Activated T-cell treated with anti-CD3 and anti-CD28 coated beads for 4 hours (primary cell): ENCODE results near the gene CYP2W1.
"Not testable (repeated sequence)": the region's sequence is repeated elsewhere in the genome, so short reads cannot be mapped to it uniquely, and the experiment has no call there.

Source experiments
- DNase-seq: peaks from one replicate; pipeline ENCODE4 v3.0.0-alpha.2; 2020

Gene CYP2W1

DNA sequence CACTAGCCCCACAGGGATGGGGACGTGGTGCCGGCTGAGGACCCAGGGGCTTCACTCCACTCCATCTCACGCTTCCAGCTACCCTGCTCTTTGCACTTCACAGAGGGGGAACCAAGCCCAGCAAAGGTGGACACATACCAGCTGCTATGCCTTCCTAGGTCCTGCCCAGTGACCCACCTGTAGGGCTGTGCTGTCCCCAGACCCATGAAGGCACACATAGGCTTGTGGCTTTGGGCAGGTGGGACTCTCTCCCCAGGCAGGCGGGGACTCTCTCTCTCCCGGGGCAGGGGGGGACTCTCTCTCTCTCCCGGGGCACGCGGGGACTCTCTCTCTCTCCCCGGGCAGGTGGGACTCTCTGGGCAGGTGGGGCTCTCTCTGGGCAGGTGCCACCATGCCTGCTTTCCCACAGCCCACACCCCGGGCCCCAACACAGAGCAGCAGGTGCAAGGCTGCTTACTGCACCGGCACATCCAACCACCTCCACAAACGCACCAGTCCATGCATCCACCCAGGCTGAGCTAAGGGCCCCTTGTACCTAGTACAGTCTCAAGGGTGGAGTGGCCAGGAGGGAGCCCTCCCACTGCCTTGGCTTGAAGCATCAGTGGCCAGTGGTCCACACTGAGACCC lies 47.6 kb downstream of the CYP2W1 start:
- no peak for DNase-seq

DNA sequence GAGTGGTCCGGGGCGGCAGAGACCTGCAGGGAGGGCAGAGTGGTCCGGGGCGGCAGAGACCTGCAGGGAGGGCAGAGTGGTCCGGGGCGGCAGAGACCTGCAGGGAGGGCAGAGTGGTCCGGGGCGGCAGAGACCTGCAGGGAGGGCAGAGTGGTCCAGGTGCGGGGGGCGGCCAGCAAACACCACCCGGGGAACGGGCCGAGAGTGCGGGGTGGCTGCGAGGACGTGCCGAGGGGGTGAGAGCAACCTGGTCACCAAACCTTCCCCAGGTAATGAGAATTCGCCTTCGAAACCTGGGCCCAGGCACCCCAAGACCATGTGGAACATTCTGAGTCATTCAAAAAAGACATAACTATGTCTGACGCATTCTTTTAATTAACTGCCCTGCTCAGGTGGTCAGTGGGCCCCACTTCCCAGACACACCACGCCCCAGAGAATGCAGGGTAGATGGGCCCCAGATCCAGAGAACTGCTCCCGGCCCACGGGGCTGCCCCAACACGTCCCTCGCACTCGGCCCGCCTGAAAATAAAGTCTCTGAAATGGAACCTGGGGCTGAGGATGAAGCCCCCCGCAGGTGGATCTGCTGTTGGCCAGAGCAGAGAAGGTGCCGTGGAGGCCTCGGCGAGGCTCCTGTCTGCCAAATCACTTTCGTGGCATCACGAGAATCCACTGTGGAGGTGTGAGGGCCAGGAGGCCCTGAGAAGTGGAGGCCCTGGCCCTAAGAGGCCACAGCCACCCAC lies 48.9 kb downstream of the CYP2W1 start:
- no peak for DNase-seq

DNA sequence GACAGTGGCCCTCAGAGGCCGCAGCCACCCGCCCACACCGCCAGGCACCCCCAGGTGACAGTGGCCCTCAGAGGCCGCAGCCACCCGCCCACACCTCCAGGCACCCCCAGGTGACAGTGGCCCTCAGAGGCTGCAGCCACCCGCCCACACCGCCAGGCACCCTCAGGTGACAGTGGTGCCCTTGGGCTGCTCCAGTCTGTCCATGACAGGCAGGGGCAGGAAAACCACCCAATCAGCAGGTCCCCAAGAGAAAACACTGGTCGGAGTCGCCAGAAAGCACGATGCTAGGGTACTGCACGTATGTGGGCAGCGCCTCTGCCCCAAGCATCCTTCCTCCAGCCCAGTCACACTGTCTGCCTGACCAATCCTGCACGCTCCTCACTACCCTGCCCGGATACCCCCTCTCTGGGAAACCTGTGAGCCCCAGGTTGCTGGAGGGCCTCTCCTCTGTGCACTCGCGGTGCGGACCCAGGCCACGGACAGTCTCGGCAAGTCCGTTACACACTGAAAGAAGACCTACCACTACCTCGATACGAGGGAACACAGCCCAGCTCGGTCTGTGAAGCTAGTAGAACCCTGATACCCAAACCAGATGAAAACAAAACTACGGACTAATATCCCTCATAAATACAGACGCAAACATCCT lies 49.7 kb downstream of the CYP2W1 start:
- no peak for DNase-seq

DNA sequence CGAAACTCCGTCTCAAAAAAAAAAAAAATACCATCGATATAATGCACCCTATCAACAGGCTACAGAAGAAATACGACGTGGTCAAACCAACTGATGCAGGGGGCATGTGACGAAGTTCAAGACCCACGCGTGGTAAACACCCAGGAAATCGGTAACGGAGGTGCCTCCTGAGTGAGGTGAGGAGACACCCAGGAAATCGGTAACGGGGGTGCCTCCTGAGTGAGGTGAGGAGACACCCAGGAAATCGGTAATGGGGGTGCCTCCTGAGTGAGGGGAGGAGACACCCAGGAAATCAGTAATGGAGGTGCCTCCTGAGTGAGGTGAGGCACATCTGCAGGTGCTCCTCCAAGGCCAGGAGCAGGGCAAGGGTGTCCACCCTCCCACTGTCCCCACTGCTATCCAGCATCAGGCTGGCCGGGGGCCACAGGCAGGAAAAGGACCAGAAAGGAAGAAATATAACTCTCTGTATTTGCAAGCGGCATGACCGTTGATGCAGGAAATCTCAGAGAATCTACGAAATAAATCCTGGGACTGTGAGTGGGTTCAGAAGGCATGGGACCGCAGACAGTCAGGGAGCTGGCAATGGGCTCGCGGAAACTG lies 50.7 kb downstream of the CYP2W1 start:
- no peak for DNase-seq

DNA sequence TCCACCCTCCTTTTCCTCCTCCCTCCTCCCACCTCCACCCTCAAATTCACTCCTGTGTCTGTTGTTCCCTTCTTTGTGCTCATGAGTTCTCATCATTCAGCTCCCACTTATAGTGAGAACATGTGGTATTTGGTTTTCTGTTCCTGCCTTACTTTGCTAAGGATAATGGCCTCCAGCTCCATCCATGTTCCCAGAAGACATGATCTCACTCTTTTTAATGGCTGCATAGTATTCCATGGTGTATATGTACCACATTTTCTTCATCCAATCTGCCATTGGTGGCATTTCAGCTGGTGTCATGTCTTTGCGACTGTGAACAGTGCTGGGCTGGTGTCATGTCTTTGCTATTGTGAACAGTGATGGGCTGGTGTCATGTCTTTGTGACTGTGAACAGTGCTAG lies 51.8 kb downstream of the CYP2W1 start:
- DNase-seq, result not testable (repeated sequence)

DNA sequence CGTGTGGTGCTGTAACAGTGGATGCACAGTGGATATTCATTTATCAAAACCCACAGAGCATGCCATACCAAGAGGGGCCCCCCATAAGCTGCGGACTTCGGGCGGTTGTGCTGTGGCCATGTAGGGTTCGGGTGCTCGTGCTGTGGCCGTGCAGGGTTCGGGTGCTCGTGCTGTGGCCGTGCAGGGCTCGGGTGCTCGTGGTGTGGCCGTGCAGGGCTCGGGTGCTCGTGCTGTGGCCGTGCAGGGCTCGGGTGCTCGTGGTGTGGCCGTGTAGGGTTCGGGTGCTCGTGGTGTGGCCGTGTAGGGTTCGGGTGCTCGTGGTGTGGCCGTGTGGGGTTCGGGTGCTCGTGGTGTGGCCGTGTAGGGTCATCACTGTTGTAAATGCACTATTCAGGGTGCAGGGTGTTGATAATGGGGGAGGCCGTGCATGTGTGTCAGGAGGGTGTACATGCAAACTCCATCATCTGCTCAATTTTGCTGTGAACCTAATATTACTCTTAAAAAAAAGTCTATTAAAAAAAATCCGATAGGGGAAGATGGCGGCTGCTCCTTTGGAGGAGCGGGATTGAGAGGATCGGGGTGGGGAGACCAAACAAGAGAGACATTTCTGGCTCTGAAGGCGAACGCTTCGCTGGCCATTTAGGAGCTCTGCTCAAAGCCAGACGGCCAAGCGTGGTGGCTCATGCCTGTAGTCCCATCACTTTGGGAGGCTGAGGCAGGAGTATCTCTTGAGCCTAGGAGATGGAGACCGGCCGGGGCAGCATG lies 53.4 kb downstream of the CYP2W1 start:
- not testable (repeated sequence) for DNase-seq
